ENCODE measurements around the gene MLYCD. TPM values are rescaled to one million over a fixed set of nuclear protein-coding genes. Genes with fewer than 3 reads are reported as not detected.

Gene MLYCD
- total and polyA plus RNA-seq, 10 of the 15 experiments (the other 5 are each of a cell fraction or from before 2014, with no cell fraction given) = 0.21 to 3.7 (median 1.7) TPM

DNA sequence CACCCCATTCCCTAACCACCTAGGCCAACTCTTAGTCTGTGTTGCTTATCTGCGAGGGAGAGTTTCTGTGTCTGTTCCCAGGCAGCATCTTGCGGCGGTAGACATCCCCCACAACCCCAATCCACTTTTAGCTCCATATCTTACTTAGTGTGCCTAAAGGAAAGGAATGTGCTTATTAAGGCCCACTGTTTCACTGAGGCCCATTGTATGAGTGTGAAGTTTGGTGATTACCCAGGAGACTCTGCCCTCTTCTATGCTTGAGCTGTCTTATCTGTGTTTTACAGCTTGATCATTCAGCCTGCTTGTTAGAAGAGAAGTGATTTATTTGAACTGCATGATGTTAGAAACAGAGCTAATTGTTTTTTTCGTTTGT, 10.3 kb upstream of the MLYCD start:
- ChIA-PET POLR2A (no interaction called here), SMC1A (ENCODE audit: uncharacterized antibody, unreplicated experiment) (no interaction called here), RAD21 (ENCODE audit: unreplicated experiment) (no interaction called here), CTCF (interaction anchor here (0.8 kb wide), 1 partner anchor 282 kb away, joined by 3 read pairs; no protein-coding TSS in a partner anchor)
- intact Hi-C loops (cut with micrococcal nuclease; ENCODE audit: unreplicated experiment) (no loop called here), in situ Hi-C loops (cut with MboI) (no loop called here)
- DNase-seq (ENCODE audit: low read depth, low spot score) (no peak), ATAC-seq (no peak), FAIRE-seq (no peak)
- no peaks in the 10 kb centered on the region; the same call in 2 of the 3 replicates for H3K9me3 ChIP-seq (replicated peaks; ENCODE audit: control insufficient read depth, insufficient read depth, low read length)
- no peaks in the 10 kb centered on the region for H3K4me1 ChIP-seq (ENCODE audit: control insufficient read depth, insufficient read depth, low read length)
- no peaks in the 10 kb centered on the region for H4K20me1 ChIP-seq (ENCODE audit: control insufficient read depth, insufficient read depth)
- no peak overlapping the region for H3K4me2 ChIP-seq (ENCODE audit: control insufficient read depth, insufficient read depth)
- no peak overlapping the region for H3K9ac ChIP-seq (ENCODE audit: control insufficient read depth, insufficient read depth, low read length)
- no peak for TF ChIP-seq GABPA (IDR thresholded peaks at IDR 0.05; ENCODE audit: low read depth)
- no peak for TF ChIP-seq POLR2AphosphoS5 (IDR thresholded peaks at IDR 0.05; ENCODE audit: low read length)
- TF ChIP-seq ZNF274 (IDR thresholded peaks at IDR 0.05; ENCODE audit: insufficient read depth, insufficient read length) = no peak
- TF ChIP-seq SPI1 (IDR thresholded peaks at IDR 0.05; ENCODE audit: borderline replicate concordance, insufficient read depth, low read depth, low read length) = no peak
- no peak for TF ChIP-seq PAX8 (IDR thresholded peaks at IDR 0.05)
- no peak for TF ChIP-seq EZH2 (IDR thresholded peaks at IDR 0.05; ENCODE audit: borderline replicate concordance, control insufficient read depth, low read depth, low read length)
- TF ChIP-seq, protein P1, sequence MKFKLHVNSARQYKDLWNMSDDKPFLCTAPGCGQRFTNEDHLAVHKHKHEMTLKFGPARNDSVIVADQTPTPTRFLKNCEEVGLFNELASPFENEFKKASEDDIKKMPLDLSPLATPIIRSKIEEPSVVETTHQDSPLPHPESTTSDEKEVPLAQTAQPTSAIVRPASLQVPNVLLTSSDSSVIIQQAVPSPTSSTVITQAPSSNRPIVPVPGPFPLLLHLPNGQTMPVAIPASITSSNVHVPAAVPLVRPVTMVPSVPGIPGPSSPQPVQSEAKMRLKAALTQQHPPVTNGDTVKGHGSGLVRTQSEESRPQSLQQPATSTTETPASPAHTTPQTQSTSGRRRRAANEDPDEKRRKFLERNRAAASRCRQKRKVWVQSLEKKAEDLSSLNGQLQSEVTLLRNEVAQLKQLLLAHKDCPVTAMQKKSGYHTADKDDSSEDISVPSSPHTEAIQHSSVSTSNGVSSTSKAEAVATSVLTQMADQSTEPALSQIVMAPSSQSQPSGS (IDR thresholded peaks at IDR 0.05; ENCODE audit: low read length) = no peak
- TF ChIP-seq, protein P2, sequence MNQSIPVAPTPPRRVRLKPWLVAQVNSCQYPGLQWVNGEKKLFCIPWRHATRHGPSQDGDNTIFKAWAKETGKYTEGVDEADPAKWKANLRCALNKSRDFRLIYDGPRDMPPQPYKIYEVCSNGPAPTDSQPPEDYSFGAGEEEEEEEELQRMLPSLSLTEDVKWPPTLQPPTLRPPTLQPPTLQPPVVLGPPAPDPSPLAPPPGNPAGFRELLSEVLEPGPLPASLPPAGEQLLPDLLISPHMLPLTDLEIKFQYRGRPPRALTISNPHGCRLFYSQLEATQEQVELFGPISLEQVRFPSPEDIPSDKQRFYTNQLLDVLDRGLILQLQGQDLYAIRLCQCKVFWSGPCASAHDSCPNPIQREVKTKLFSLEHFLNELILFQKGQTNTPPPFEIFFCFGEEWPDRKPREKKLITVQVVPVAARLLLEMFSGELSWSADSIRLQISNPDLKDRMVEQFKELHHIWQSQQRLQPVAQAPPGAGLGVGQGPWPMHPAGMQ (IDR thresholded peaks at IDR 0.05; ENCODE audit: borderline replicate concordance) = no peak
- no peak for TF ChIP-seq MEF2A (IDR thresholded peaks at IDR 0.05; ENCODE audit: insufficient read depth, low read depth, low read length)
- TF ChIP-seq ZZZ3 (IDR thresholded peaks at IDR 0.05; ENCODE audit: control insufficient read depth, insufficient read length, low read depth) = no peak
- TF ChIP-seq MAX (IDR thresholded peaks at IDR 0.05; ENCODE audit: low read depth, low read length) = no peak
- TF ChIP-seq BCL11A (IDR thresholded peaks at IDR 0.05; ENCODE audit: low read depth, low read length) = no peak
- BruUV-seq (replicated peaks) = no TSS peak
- H3K4me3 ChIP-seq = no peak overlapping the region
- no peaks in the 10 kb centered on the region for H3K79me2 ChIP-seq (ENCODE audit: control insufficient read depth, insufficient read depth, low read length)
- no peak overlapping the region for H3K27ac ChIP-seq (ENCODE audit: control insufficient read depth, insufficient read depth)
- H2AFZ ChIP-seq (ENCODE audit: control insufficient read depth, low read depth, low read length) = no peak overlapping the region
- H3K36me3 ChIP-seq (ENCODE audit: control insufficient read depth in 2 of 2, insufficient read depth in 2 of 2, low read length in 1 of 2) = no peaks in the 10 kb centered on the region
- no peaks in the 10 kb centered on the region for H3K27me3 ChIP-seq (replicated peaks in 1 of 2; ENCODE audit: control insufficient read depth in 2 of 2, insufficient read depth in 2 of 2, low read length in 1 of 2)
- WGBS (ENCODE audit: insufficient coverage, insufficient replicate concordance, low lambda C conversion rate, missing lambda C conversion rate) = 60% methylated on average over 4 of the region's 4 CpGs

Data from GM12878 (cell line).